H1 (cell line): ENCODE measurements around the gene L3HYPDH.

Source experiments
- JUN ChIP-seq: IDR thresholded peaks from 2 replicates; pipeline ENCODE4 v1.6.1; 2011; ENCODE audit warnings: low read depth, mild to moderate bottlenecking, improper control_type of control experiment, low read length
- POLR2A ChIP-seq, 2 experiments: IDR thresholded peaks; 1 replicate in 1 of 2; 2 replicates in 1 of 2; pipeline ENCODE4 v1.6.1; 2011; ENCODE audit warnings: low read depth in 2 of 2, low read length in 2 of 2, mild to moderate bottlenecking in 2 of 2; ENCODE audit errors: control extremely low read depth in 1 of 2
- TF ChIP-seq, protein P1 (sequence below), 3 experiments: IDR thresholded peaks; 1 replicate in 2 of 3; 2 replicates in 1 of 3; pipeline versions ENCODE4 v1.5.1 to v1.6.1; 2011; ENCODE audit warnings: low read length in 3 of 3, mild to moderate bottlenecking in 3 of 3, inconsistent platforms in 2 of 3, low read depth in 1 of 3, moderate library complexity in 1 of 3; ENCODE audit not compliant: insufficient read depth in 1 of 3; ENCODE audit errors: control extremely low read depth in 1 of 3

DNA sequence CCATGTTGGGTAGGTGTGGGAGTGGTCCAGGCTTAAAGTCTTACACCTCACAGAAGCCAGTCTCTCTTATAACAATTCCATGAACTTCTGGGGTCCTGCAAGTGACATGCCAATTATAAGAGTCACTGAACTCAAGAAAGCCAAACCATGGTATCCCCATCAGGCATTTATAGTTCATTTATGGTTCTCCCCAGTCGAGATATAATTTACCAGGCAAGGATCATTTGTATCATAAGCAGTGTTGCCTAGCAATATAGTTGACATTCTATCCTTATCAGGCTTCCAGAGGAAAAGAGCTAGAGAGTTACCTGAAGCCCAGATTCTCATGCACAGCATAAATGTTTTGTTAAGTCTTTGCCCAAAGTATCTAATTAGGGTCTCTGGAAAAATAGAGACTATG lies 8.2 kb upstream of the L3HYPDH start:
- TF ChIP-seq POLR2A (IDR thresholded peaks at IDR 0.05; ENCODE audit: control extremely low read depth in 1 of 2, low read depth in 2 of 2, low read length in 2 of 2) (no peak), JUN (no peak)
- TF ChIP-seq, protein P1, sequence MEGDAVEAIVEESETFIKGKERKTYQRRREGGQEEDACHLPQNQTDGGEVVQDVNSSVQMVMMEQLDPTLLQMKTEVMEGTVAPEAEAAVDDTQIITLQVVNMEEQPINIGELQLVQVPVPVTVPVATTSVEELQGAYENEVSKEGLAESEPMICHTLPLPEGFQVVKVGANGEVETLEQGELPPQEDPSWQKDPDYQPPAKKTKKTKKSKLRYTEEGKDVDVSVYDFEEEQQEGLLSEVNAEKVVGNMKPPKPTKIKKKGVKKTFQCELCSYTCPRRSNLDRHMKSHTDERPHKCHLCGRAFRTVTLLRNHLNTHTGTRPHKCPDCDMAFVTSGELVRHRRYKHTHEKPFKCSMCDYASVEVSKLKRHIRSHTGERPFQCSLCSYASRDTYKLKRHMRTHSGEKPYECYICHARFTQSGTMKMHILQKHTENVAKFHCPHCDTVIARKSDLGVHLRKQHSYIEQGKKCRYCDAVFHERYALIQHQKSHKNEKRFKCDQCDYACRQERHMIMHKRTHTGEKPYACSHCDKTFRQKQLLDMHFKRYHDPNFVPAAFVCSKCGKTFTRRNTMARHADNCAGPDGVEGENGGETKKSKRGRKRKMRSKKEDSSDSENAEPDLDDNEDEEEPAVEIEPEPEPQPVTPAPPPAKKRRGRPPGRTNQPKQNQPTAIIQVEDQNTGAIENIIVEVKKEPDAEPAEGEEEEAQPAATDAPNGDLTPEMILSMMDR (IDR thresholded peaks at IDR 0.05; ENCODE audit: control extremely low read depth in 1 of 3, insufficient read depth in 1 of 3, low read depth in 1 of 3, low read length in 3 of 3): no peak
